Ishikawa (cell line): Measurements from ENCODE around the gene CHRNA4.

Experiments
- CEBPB ChIP-seq: IDR thresholded peaks from 2 replicates; pipeline ENCODE4 v1.6.1; 2012
- CREB1 ChIP-seq: IDR thresholded peaks from 2 replicates; pipeline ENCODE4 v1.6.1; 2012; ENCODE audit warnings: low read depth
- EGR1 ChIP-seq: IDR thresholded peaks from 2 replicates; pipeline ENCODE4 v1.6.1; 2012
- EP300 ChIP-seq: IDR thresholded peaks from 2 replicates; pipeline ENCODE4 v1.6.1; 2012; ENCODE audit warnings: borderline replicate concordance
- FOXM1 ChIP-seq: IDR thresholded peaks from 2 replicates; pipeline ENCODE4 v1.6.1; 2012; ENCODE audit warnings: low read depth, borderline replicate concordance
- MAX ChIP-seq: IDR thresholded peaks from 2 replicates; pipeline ENCODE4 v1.6.1; 2012
- NFIC ChIP-seq: IDR thresholded peaks from 2 replicates; pipeline ENCODE4 v1.6.1; 2012
- RAD21 ChIP-seq: IDR thresholded peaks from 2 replicates; pipeline ENCODE4 v1.6.1; 2012; ENCODE audit warnings: low read depth
- REST ChIP-seq: IDR thresholded peaks from 2 replicates; pipeline ENCODE4 v1.6.1; 2012; ENCODE audit warnings: low read depth, mild to moderate bottlenecking
- TAF1 ChIP-seq: IDR thresholded peaks from 2 replicates; pipeline ENCODE4 v1.6.1; 2012; ENCODE audit warnings: low read depth, mild to moderate bottlenecking
- TCF12 ChIP-seq: IDR thresholded peaks from 2 replicates; pipeline ENCODE4 v1.6.1; 2012; ENCODE audit warnings: low read depth
- TEAD4 ChIP-seq: IDR thresholded peaks from 2 replicates; pipeline ENCODE4 v1.6.1; 2012
- YY1 ChIP-seq: IDR thresholded peaks from 2 replicates; pipeline ENCODE4 v1.6.1; 2012; ENCODE audit warnings: low read depth
- ZBTB7A ChIP-seq: IDR thresholded peaks from 2 replicates; pipeline ENCODE4 v1.6.1; 2012; ENCODE audit warnings: low read depth
- TF ChIP-seq, protein P1 (sequence below): IDR thresholded peaks from 2 replicates; pipeline ENCODE4 v1.6.1; 2012

The CHRNA4 gene

GRCh38 chr20:63334356-63334755 lies 26.8 kb downstream of the CHRNA4 start:
- TF ChIP-seq EP300: no peak
- no peak for TF ChIP-seq REST
- no peak for TF ChIP-seq CEBPB
- TF ChIP-seq TAF1: no peak
- no peak for TF ChIP-seq CREB1
- TF ChIP-seq EGR1: no peak
- no peak for TF ChIP-seq RAD21
- TF ChIP-seq TCF12: no peak
- TF ChIP-seq NFIC: no peak
- TF ChIP-seq TEAD4: no peak
- no peak for TF ChIP-seq FOXM1
- no peak for TF ChIP-seq MAX
- TF ChIP-seq ZBTB7A: no peak
- no peak for TF ChIP-seq YY1
- TF ChIP-seq, protein P1, sequence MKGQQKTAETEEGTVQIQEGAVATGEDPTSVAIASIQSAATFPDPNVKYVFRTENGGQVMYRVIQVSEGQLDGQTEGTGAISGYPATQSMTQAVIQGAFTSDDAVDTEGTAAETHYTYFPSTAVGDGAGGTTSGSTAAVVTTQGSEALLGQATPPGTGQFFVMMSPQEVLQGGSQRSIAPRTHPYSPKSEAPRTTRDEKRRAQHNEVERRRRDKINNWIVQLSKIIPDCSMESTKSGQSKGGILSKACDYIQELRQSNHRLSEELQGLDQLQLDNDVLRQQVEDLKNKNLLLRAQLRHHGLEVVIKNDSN: no peak

- no peak for TF ChIP-seq YY1
- TF ChIP-seq CEBPB: no peak
- no peak for TF ChIP-seq RAD21
- TF ChIP-seq NFIC: peak; percentile 77
- peak; percentile 80 for TF ChIP-seq EGR1
- TF ChIP-seq CREB1: no peak
- TF ChIP-seq, protein P1: no peak
- peak; percentile 50; the same call in 1 of the 2 replicates for TF ChIP-seq ZBTB7A
- peak; percentile 77 for TF ChIP-seq TEAD4
- peak; percentile 40; the same call in 1 of the 2 replicates for TF ChIP-seq MAX
- TF ChIP-seq EP300: peak; percentile 40; the same call in 1 of the 2 replicates
- TF ChIP-seq REST: no peak
- peak; percentile 59; the same call in 1 of the 2 replicates for TF ChIP-seq TCF12
- no peak for TF ChIP-seq TAF1
- TF ChIP-seq FOXM1: no peak
Measured at GRCh38 chr20:63333241-63333836, 27.8 kb downstream of the CHRNA4 start.

DNA sequence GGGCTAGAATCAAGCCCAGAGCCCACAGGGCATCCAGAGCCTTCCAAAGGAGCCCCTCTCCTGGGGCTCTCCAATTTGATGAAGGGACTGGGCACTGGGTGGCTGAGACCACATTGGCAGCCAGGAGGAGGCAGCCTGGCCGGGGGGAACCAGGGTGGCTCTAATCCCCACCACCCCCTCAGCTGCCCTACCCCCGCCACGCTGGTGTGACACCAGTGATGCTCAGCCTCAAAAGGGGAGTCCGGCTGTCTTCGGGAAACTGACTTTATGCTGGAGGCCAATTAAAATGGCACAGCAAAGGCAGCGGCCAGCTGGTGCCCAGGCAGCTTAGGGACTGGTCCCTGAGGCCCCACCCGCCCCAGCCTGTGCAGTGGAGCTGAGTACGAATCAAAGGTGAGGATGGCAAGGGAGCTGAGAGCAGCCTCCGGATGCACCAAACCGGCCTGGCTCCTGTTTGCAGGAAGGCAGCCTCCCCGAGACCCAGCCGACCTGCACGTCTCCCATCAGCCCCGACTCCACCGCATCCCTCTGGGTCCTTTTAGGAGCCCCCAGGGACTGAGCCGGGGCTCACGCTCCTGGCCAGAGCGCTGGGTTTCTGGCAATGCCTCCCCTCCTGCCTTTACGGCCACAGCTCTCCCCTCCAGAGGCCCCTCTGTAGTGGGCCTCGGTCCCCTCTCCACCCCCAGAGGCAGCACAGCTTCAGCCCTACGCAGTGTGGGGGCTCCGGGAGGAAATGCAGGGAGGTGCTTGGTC lies 28.5 kb downstream of the CHRNA4 start:
- TF ChIP-seq TEAD4 (no peak), TAF1 (no peak), NFIC (no peak), ZBTB7A (no peak), CREB1 (no peak), MAX (no peak), YY1 (no peak), EP300 (no peak), REST (no peak), TCF12 (no peak), RAD21 (no peak), FOXM1 (no peak), EGR1 (no peak), CEBPB (no peak)
- TF ChIP-seq, protein P1: no peak
